Measurements from ENCODE around the gene CYP2A7.
"Not testable (repeated sequence)": the region's sequence is repeated elsewhere in the genome, so short reads cannot be mapped to it uniquely, and the experiment has no call there.

Gene CYP2A7

DNA sequence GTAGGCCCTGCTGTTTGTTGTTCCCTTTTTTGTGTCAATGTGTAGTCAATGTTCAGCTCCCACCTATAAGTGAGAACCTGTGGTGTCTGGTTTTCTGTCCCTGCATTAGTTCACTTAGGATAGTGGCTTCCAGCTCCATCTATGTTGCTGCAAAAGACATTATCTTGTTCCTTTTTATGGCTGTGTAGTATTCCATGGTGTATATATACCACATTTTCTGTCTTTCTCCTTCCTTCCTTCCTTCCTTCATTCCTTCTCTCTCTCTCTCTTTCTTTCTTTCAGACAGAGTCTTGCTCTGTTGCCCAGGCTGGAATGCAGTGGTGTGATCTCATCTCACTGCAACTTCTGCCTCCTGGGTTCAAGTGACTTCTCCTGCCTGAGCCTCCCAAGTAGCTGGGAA is 52.8 kb downstream of the CYP2A7 start:
- Histone ChIP-seq H3K4me3 (IDR thresholded peaks at IDR 0.05; ENCODE audit: insufficient read depth, low read depth, low read length) (no peak overlapping the region), H3K27me3 (ENCODE audit: insufficient read depth, low read depth) (no peaks in the 10 kb centered on the region), H3K27ac (no peak overlapping the region), H3K79me2 (ENCODE audit: insufficient read depth, low read depth) (no peaks in the 10 kb centered on the region), H3K9ac (no peak overlapping the region), H4K20me1 (ENCODE audit: insufficient read depth) (no peaks in the 10 kb centered on the region), H3K4me1 (ENCODE audit: low read depth, poor library complexity, severe bottlenecking) (peaks cover 15% of the 10 kb centered on the region), H2AFZ (ENCODE audit: low read depth) (no peak overlapping the region), H3K36me3 (ENCODE audit: insufficient read depth) (no peaks in the 10 kb centered on the region), H3K4me2 (no peak overlapping the region)
- TF ChIP-seq, protein P1, sequence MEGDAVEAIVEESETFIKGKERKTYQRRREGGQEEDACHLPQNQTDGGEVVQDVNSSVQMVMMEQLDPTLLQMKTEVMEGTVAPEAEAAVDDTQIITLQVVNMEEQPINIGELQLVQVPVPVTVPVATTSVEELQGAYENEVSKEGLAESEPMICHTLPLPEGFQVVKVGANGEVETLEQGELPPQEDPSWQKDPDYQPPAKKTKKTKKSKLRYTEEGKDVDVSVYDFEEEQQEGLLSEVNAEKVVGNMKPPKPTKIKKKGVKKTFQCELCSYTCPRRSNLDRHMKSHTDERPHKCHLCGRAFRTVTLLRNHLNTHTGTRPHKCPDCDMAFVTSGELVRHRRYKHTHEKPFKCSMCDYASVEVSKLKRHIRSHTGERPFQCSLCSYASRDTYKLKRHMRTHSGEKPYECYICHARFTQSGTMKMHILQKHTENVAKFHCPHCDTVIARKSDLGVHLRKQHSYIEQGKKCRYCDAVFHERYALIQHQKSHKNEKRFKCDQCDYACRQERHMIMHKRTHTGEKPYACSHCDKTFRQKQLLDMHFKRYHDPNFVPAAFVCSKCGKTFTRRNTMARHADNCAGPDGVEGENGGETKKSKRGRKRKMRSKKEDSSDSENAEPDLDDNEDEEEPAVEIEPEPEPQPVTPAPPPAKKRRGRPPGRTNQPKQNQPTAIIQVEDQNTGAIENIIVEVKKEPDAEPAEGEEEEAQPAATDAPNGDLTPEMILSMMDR (conservative IDR thresholded peaks at IDR 0.05; ENCODE audit: low read depth, low read length) = no peak

DNA sequence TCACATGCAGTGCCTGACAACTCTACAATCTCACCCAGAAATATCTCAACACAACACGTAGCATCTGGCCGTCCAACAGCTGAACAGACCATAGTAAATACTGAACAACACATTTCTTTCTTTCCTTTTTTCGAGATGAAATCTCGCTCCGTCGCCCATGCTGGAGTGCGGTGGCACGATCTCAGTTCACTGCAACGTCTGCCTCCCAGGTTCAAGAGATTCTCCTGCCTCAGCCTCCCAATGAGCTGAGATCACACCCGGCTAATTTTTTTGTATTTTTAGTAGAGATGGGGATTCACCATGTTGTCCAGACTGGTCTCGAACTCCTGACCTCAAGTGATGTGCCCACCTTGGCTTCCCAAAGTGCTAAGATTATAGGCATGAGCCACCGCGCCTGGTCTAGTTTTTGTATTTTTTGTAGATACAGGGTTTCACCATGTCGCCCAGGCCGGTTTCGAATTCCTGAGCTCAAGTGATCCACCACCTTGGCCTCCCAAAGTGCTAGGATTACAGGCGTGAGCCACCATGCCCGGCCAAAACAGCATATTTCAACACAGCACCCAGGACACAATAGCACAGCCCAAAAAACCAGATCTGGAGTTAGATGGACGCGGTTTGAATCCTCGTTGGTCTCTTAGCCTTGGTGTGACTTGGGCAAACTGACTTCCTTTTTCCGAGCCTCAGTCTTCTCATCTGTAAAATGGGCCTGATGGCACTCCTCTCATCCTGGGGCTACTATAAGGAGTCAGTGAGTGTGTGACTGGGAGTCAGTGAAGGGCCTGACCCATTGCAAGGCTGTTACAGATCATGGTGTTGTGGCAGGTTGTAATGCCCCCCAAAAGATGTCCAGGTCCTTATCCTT is 54.4 kb downstream of the CYP2A7 start:
- Histone ChIP-seq H3K27me3 (ENCODE audit: insufficient read depth, low read depth) (no peaks in the 10 kb centered on the region), H3K27ac (no peak overlapping the region), H2AFZ (ENCODE audit: low read depth) (no peak overlapping the region), H4K20me1 (ENCODE audit: insufficient read depth) (no peaks in the 10 kb centered on the region), H3K4me2 (no peak overlapping the region), H3K4me3 (IDR thresholded peaks at IDR 0.05; ENCODE audit: insufficient read depth, low read depth, low read length) (no peak overlapping the region), H3K4me1 (ENCODE audit: low read depth, poor library complexity, severe bottlenecking) (peaks cover 11% of the 10 kb centered on the region), H3K79me2 (ENCODE audit: insufficient read depth, low read depth) (no peaks in the 10 kb centered on the region), H3K9ac (no peak overlapping the region), H3K36me3 (ENCODE audit: insufficient read depth) (no peaks in the 10 kb centered on the region)
- TF ChIP-seq, protein P1 (conservative IDR thresholded peaks at IDR 0.05; ENCODE audit: low read depth, low read length) = no peak

DNA sequence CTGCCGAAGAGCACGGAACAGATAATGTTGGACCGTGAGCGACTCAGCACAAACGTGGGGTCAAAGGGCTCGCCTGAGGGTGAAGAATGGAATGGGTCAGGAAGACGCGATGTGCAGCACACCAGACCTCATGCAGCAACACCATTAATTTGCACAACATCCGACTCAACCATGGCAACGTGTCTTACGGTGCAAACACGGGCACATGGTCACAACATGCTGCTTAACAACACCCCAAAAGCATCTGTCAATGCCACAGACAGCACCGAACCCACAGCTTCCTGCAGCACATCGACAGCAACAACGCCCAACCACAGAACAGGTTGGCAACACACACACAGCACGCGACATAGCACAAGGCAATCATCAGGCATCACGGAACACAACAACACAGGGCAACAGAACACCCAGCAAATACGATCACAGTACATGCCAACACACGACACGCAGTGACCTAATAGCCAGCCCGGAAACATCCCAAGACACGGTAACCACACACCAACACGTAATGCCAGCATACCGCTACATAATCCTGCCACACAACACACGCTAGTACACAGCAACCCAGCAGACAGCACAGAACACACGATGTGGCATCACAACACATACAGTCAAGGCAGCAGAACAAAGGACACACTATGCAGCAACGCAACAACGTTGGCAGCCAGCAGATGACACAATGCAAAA is 55.2 kb downstream of the CYP2A7 start:
- H3K79me2 ChIP-seq (ENCODE audit: insufficient read depth, low read depth); H3K9ac ChIP-seq; H3K27me3 ChIP-seq (ENCODE audit: insufficient read depth, low read depth); H4K20me1 ChIP-seq (ENCODE audit: insufficient read depth); H3K4me3 ChIP-seq (IDR thresholded peaks at IDR 0.05; ENCODE audit: insufficient read depth, low read depth, low read length); H3K36me3 ChIP-seq (ENCODE audit: insufficient read depth); H3K4me1 ChIP-seq (ENCODE audit: low read depth, poor library complexity, severe bottlenecking); H3K4me2 ChIP-seq; H3K27ac ChIP-seq; H2AFZ ChIP-seq (ENCODE audit: low read depth): not testable (repeated sequence)

GRCh38 chr19:40826312-40826698 is 55.7 kb downstream of the CYP2A7 start:
- not testable (repeated sequence) for H4K20me1 ChIP-seq (ENCODE audit: insufficient read depth); H3K36me3 ChIP-seq (ENCODE audit: insufficient read depth); H3K4me3 ChIP-seq (IDR thresholded peaks at IDR 0.05; ENCODE audit: insufficient read depth, low read depth, low read length); H2AFZ ChIP-seq (ENCODE audit: low read depth); H3K9ac ChIP-seq; H3K27ac ChIP-seq; H3K4me2 ChIP-seq; H3K4me1 ChIP-seq (ENCODE audit: low read depth, poor library complexity, severe bottlenecking); H3K27me3 ChIP-seq (ENCODE audit: insufficient read depth, low read depth); H3K79me2 ChIP-seq (ENCODE audit: insufficient read depth, low read depth)

DNA sequence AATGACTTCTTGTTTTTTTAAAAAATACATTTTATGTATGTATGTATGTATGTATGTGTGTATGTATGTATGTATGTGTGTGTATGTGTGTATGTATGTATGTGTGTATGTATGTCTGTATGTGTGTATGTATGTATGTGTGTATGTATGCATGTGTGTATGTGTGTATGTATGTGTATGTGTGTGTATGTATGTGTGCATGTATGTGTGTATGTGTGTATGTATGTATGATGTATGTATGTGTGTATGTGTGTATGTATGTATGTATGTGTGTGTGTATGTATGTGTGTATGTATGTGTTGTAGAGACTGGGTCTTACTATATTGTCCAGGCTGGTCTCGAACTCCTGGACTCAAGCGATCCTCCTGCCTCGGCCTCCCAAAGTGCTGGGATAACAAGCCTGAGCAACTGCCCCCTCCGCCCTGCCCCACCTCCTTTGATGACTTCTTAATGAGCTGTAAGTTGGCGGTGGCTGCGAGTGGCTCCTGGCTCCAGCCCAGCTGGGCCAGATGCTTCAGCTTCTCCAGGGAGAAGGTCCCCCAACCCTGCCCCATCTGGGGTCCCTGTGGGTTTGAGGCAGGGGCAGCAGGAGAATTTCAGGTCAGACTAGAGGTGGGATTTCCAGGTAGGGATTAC is 56.5 kb downstream of the CYP2A7 start:
- not testable (repeated sequence) for H4K20me1 ChIP-seq (ENCODE audit: insufficient read depth); H2AFZ ChIP-seq (ENCODE audit: low read depth); H3K4me2 ChIP-seq; H3K9ac ChIP-seq; H3K4me1 ChIP-seq (ENCODE audit: low read depth, poor library complexity, severe bottlenecking); H3K4me3 ChIP-seq (IDR thresholded peaks at IDR 0.05; ENCODE audit: insufficient read depth, low read depth, low read length); H3K79me2 ChIP-seq (ENCODE audit: insufficient read depth, low read depth); H3K27me3 ChIP-seq (ENCODE audit: insufficient read depth, low read depth); H3K27ac ChIP-seq; H3K36me3 ChIP-seq (ENCODE audit: insufficient read depth)
